Peyer's patch (tissue), 4 donors: ENCODE measurements around the gene IRF8.

Source experiments
- CTCF ChIP-seq, 6 experiments: fragments of 450-650 bp in 4 of 6; fragments of 200-600 bp in 2 of 6; sonication (generic) in 1 of 6; IDR thresholded peaks; one replicate each; pipeline ENCODE4 v1.5.1; 2017 to 2019; ENCODE audit warnings: antibody characterized with exemption in 6 of 6, mild to moderate bottlenecking in 3 of 6, moderate library complexity in 1 of 6
- POLR2A ChIP-seq, 2 donors: fragments of 450-650 bp; IDR thresholded peaks; one replicate each; pipeline ENCODE4 v1.5.1; 2017; ENCODE audit warnings: antibody characterized with exemption in 2 of 2, mild to moderate bottlenecking in 2 of 2, moderate library complexity in 2 of 2

- no peak for TF ChIP-seq POLR2A (IDR thresholded peaks at IDR 0.05)
- no peak for TF ChIP-seq CTCF (IDR thresholded peaks at IDR 0.05)
These were observed 30.5 kb upstream of the IRF8 start for GRCh38 chr16:85868495-85868894.
